GM19467 (cell line): ENCODE measurements around the gene ACTC1.

Source experiments
- ATAC-seq: cut with Tn5 transposase; IDR thresholded peaks from one replicate; pipeline ENCODE4 v1.9.1; 2021; ENCODE audit warnings: mild to moderate bottlenecking, moderate library complexity; ENCODE audit not compliant: unreplicated experiment

Gene ACTC1

DNA sequence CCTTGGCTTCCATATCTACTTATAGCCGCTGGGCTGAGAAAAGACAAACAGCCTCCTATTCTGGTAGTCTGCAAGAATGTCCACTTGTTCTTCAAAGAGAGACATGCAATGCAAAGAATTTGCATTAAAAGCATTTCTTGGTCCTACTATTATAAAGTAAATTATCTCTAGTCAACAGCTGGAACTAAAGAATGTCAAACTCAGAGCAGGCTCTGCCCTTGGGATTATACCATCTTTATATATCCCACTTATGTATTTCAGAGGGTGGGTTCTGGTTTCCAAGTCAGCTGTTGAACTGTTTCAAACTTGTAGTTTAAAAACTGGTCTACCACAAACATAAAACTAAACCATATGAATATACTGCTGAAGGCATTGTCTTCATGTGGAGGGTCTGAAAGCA, 7.0 kb upstream of the ACTC1 start:
- no peak for ATAC-seq

- no peak for ATAC-seq
Observed at GRCh38 chr15:34799149-34800101, 4.1 kb upstream of the ACTC1 start.

GRCh38 chr15:34796847-34797435, 1.6 kb upstream of the ACTC1 start:
- ATAC-seq = no peak

GRCh38 chr15:34794590-34795206, 651 bp downstream of the ACTC1 start:
- no peak for ATAC-seq

DNA sequence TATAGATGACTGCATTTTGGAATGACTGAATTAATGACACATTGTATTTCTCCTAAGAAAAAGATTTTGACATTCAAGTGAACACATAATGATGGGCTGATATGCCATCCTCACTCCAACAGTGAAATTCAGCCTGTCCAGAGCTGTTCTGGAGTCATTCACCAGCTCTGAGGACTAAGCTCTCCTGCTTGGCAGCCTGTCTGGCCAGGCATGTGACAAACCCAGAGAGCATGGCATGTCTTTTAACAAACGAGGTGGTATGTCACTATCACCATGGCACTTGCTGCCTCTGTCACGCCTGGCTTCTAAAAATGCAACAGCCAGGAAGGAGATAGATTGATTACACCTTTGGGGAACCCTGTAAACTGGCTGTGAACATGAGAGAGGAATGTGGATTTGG, 1.4 kb downstream of the ACTC1 start:
- no peak for ATAC-seq

GRCh38 chr15:34793071-34793470, 2.3 kb downstream of the ACTC1 start:
- ATAC-seq = no peak

DNA sequence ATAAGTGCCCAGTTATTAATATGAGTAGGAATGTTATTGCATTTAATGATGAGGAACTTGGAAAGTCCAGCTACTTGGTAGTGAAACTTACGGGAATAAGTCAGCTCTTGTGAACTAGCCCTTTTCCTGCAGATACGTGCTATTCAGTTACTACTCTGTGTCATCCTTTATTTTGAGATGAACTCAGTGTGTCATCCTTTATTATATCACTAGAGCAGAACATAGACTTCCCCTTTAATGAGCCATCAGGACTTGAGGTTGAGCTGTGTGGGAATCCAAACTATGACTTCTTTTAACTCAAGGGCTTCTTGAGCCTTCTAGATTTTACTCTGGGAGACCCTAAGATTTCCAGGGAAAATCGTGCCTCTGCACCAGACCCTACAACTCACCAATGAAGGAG, 3.6 kb downstream of the ACTC1 start:
- ATAC-seq = no peak

DNA sequence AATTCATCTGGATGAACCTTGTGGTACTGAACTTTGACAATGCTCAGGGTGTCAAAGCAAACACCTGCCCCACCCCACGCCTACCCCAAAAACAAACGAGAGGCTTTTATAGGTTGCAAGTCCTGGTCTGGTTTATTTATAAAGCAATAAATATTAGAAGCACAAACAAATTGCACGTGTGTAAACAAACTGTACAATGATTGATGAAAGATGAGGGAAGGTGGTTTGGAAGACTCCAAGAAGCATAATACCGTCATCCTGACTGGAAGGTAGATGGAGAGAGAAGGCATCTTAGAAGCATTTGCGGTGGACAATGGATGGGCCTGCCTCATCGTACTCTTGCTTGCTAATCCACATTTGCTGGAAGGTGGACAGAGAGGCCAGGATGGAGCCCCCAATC, 5.2 kb downstream of the ACTC1 start:
- no peak for ATAC-seq

DNA sequence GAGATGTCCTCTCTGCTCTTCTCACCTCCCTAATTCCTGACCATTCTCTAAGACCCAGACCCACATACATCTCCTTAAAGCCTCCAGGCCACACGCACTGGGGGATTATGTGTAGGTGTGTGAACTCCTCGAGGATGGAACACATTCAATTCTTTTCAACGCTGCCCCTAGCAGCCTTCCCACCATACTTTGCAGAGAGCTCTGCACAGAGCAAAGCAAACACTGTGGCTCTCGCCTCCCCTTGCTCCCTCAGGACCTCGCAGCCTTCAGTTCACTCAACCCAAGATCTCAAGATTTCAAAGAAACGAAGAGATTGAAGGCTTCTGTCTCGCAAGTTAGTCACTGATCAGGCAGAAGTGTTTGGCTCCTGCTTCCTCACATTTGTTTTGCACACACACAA, 6.0 kb downstream of the ACTC1 start:
- ATAC-seq = no peak

DNA sequence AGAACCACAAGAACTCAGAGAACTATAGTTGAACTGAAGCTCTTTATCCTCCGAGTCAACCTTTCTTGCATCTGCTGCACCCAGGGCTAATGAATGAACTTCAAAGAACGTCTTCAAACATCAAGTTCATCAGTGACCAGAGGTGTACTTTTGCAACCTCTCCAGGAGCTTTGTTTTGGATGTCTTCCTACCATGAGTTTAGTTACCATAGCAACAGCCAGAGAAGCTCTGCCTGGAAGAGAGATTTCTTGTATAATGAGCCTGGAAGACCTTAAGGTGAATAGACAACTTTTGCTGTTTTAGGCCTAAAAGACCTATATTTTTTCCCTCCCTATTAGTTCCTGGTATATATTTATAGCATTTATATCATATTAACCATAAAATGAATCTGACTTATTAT, 9.1 kb downstream of the ACTC1 start:
- no peak for ATAC-seq

DNA sequence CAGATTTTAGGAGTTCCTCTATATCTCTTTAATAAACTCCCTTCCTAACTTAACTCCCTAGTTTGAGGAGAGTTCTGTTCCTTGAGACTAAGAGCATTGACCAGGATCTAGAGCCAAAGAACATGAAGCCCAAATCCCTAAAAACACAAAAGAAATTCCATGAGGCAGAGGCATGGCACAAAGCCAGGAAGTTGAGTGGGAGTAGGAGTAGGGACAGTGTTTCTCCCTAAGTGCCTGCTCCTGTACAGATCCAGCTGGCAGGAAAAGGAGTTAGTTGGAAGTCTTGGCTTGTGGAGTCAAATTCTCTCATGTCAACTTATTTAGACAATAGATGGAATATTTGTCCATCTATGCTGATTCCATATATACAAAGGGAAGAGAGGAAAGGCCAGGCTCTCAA, 11.4 kb downstream of the ACTC1 start:
- no peak for ATAC-seq

DNA sequence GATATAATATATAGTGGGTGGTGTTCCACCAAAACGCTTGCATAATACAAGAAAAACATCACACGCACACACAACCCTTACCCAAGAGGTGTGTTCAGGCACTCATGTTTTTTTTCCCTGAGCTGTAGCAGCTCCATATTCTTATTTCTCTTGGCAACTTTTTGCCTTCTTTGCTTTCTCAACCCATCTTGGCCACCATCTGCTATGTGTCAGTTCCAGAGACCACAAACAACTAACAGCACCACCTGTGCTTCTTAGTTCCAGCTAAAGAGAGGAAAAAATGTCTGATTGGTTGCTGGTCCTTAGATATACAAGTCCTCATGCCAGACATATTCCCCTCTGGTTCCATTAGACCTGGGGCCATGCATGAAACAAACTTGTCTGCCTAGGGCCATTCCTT, 11.9 kb downstream of the ACTC1 start:
- ATAC-seq = no peak

GRCh38 chr15:34782901-34783300, 12.4 kb downstream of the ACTC1 start:
- no peak for ATAC-seq

DNA sequence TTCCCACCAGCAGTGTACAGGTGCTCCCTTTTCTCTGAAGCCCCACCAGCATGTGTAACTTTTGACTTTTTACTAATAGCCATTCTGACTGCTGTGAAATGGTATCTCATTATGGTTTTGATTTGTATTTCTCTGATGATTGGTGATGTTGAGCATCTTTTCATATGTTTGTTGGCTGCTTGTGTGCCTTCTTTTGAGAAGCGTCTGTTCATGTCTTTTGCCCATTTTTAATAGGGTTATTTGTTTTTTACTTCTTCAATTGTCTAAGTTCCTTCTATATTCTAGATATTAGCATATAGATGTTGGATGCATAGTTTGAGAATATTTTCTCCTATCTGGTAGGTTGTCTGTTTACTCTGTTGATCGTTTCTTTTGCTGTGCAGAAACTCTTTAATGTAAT, 14.6 kb downstream of the ACTC1 start:
- no peak for ATAC-seq

DNA sequence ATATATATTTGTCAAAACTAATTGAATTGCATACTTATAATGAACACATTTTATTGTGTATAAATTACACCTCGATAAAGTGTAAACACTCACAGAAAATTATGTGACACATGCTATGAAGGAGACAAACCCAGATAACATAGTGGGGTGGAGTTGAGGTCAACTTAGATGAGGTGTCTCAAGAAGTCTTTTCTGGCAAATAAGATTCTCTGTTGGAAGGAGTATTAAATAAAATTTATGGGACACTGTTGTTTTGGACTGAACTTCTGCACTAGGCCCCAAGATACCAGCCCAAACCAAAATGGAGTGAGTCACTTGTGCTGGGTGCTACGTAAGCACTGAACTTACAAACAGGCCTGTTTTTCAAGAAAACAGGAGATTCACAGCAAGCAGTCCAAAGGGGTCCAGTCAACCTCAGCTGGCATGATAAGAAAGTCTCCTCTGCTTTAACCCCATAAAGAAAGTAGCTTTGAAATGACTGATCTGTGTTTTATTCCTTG, 18.7 kb downstream of the ACTC1 start:
- no peak for ATAC-seq

DNA sequence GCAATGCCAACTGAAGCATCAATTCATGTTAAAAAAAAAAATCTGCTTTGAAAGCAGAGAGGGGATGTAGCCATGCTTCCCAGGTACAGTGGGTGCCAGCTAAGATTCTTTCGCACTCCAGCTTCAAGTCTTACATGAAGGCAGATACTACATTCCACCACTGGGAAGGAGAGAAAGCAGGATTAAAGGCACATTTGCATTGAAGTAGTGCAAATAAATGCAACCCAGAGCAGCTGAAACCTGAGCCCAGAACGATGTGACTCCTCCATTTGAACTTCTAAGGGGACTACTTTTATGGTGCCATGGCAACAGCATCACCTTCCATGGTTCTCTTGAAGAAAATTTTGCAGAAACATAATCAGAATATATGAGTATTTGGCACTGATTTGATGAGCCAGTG, 21.4 kb downstream of the ACTC1 start:
- ATAC-seq = no peak

DNA sequence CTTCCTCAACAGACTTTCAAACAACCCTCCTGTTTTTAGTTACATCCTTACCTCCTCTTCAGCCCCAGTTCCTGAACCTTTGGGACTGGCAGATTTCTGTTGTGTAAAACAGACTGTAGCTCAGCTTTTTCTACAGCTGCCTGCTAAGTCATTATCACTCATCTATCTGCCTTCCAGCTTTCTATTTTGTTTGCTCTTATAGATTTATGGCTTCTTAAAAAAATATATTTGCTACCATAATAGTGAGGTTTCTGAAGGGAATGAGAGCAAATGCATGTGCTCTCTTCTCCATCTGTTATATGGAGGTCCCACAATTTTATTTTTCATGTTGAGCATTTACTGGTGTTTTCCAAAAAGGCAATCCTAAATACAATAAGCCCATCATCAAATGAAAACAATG, 22.3 kb downstream of the ACTC1 start:
- no peak for ATAC-seq

DNA sequence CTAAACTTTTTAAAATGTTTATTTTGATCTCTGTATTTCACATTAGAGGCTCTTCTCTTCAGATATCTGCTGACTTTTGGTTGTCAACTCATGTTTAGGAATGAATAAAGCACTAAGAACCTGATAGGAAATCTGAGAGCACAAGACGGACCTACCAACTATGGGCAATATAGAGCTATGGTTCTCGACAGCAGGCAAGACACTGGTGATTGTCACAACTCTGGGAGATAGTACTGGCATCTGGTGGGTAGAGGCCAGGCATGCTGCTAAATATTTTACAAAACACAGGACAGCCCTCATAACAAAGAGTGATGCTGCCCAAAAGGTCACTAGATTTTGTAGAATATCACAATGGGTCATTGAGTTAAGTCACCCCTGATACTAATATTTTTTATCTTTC, 23.0 kb downstream of the ACTC1 start:
- ATAC-seq = no peak

DNA sequence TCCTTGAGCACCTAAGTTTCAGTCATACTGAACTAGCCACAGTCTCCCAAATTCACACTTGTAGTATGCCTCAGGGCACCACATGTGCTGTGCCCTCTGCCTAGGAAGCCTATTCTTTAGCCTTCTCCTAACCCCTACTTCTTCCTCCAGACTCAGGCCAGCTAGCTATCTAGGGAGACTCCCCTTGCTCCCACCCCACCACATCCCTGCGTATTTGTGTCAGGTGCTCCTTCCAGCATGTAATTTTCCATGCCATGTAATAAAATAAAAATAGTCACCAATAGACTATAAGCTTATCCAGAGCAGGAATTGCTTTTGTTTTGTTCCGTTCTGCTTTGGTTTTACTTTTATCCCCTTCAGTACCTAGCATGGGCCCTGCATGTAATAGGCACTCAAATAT, 25.6 kb downstream of the ACTC1 start:
- ATAC-seq = no peak

GRCh38 chr15:34768530-34768929, 26.8 kb downstream of the ACTC1 start:
- ATAC-seq = no peak

DNA sequence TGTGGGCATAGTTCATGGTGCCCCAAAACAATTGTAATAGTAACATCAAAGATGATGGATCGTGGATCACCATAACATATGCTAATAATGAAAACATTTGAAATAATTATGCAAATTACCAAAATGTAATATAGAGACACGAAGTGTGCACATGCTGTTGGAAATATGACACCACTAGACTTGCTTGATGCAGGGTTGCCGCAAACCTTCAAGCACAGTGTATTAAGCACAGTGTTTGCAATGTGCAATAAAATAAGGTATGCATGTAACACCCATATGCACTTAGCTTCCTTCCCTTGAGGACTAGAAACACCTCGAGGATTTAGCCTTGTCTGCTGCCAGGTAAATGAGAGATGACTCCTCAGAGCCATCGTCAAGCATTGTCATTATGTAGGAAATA, 29.6 kb downstream of the ACTC1 start:
- no peak for ATAC-seq

- no peak for ATAC-seq
Observed at GRCh38 chr15:34760909-34761308, 34.4 kb downstream of the ACTC1 start.
